PFSK-1 (cell line): ENCODE measurements around the gene FBLN1. TPM values are rescaled to one million over a fixed set of nuclear protein-coding genes. Genes with fewer than 3 reads are reported as not detected.

ENCODE experiments used
- FOXP2 ChIP-seq: optimal IDR thresholded peaks from 2 replicates; pipeline ENCODE3; 2011; ENCODE audit warnings: borderline replicate concordance, control low read depth, inconsistent platforms; ENCODE audit not compliant: insufficient read depth; ENCODE audit errors: extremely low read length, extremely low read depth
- POLR2AphosphoS5 ChIP-seq: IDR thresholded peaks from 2 replicates; pipeline ENCODE4 v1.6.1; 2012; ENCODE audit warnings: low read depth, mild to moderate bottlenecking, control low read depth, low read length, moderate library complexity
- SIN3A ChIP-seq: IDR thresholded peaks from 2 replicates; pipeline ENCODE4 v1.6.1; 2012; ENCODE audit warnings: mild to moderate bottlenecking, low read length, moderate library complexity, borderline replicate concordance; ENCODE audit not compliant: insufficient read depth
- TAF1 ChIP-seq: IDR thresholded peaks from 2 replicates; pipeline ENCODE4 v1.6.1; 2012; ENCODE audit warnings: low read length, control low read depth, borderline replicate concordance; ENCODE audit not compliant: insufficient read depth
- polyA plus RNA-seq: library from polyadenylated mRNA; unstranded; fragments of >200 nt; gene quantifications from one replicate; pipeline ENCODE4 v1.2.1, GENCODE V29; 2012; ENCODE audit warnings: low read depth, missing spikeins; ENCODE audit not compliant: insufficient read length
- TF ChIP-seq, protein P1 (sequence below), 2 experiments: IDR thresholded peaks; 2 replicates each; pipeline versions ENCODE4 v1.6.1 to v1.8.0; 2011 to 2012; ENCODE audit warnings: low read depth in 2 of 2, low read length in 2 of 2, control low read depth in 1 of 2, inconsistent platforms in 1 of 2, mild to moderate bottlenecking in 1 of 2, moderate library complexity in 1 of 2; ENCODE audit not compliant: insufficient read depth in 1 of 2

FBLN1 gene
- polyA plus RNA-seq: 366 TPM

- TF ChIP-seq SIN3A (no peak), POLR2AphosphoS5 (0 out of 2 replicates have a peak, but pooled peaks have one; percentile 20)
Observed at GRCh38 chr22:45502215-45503049, at the start of gene FBLN1. TSS of gene FBLN1 (plus strand) at chr22:45502883. CDS start at chr22:45502986, 103 bp downstream.

GRCh38 chr22:45453764-45454163, 48.9 kb upstream of the FBLN1 start:
- no peak for TF ChIP-seq POLR2AphosphoS5
- TF ChIP-seq TAF1: no peak
- TF ChIP-seq, protein P1, sequence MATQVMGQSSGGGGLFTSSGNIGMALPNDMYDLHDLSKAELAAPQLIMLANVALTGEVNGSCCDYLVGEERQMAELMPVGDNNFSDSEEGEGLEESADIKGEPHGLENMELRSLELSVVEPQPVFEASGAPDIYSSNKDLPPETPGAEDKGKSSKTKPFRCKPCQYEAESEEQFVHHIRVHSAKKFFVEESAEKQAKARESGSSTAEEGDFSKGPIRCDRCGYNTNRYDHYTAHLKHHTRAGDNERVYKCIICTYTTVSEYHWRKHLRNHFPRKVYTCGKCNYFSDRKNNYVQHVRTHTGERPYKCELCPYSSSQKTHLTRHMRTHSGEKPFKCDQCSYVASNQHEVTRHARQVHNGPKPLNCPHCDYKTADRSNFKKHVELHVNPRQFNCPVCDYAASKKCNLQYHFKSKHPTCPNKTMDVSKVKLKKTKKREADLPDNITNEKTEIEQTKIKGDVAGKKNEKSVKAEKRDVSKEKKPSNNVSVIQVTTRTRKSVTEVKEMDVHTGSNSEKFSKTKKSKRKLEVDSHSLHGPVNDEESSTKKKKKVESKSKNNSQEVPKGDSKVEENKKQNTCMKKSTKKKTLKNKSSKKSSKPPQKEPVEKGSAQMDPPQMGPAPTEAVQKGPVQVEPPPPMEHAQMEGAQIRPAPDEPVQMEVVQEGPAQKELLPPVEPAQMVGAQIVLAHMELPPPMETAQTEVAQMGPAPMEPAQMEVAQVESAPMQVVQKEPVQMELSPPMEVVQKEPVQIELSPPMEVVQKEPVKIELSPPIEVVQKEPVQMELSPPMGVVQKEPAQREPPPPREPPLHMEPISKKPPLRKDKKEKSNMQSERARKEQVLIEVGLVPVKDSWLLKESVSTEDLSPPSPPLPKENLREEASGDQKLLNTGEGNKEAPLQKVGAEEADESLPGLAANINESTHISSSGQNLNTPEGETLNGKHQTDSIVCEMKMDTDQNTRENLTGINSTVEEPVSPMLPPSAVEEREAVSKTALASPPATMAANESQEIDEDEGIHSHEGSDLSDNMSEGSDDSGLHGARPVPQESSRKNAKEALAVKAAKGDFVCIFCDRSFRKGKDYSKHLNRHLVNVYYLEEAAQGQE (IDR thresholded peaks at IDR 0.05; ENCODE audit: insufficient read depth in 1 of 2, low read depth in 2 of 2, low read length in 2 of 2): no peak
- TF ChIP-seq FOXP2: no peak
- no peak for TF ChIP-seq SIN3A

GRCh38 chr22:45454275-45454674, 48.4 kb upstream of the FBLN1 start:
- no peak for TF ChIP-seq SIN3A
- no peak for TF ChIP-seq POLR2AphosphoS5
- TF ChIP-seq, protein P1 (IDR thresholded peaks at IDR 0.05; ENCODE audit: insufficient read depth in 1 of 2, low read depth in 2 of 2, low read length in 2 of 2): no peak
- TF ChIP-seq FOXP2: no peak
- no peak for TF ChIP-seq TAF1

DNA sequence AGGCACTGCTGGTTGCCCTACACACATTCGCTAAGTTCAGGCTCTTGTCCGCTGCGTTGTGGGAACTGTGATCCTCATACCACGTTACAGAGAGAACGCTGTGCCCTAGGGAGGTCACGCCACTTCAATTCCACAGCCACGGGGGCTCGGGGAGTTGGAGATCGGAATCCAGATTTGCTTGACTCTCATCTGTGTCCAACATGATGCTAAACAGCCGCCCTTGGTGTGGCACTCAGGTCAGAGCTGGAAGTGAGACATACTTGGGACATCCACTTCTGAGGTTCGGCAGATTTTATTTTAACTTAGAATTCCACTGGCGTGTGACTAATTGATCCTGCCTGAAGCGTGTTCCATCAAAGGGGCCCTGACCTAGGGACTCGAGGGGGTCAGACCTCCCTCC, 47.5 kb upstream of the FBLN1 start:
- TF ChIP-seq, protein P1 (IDR thresholded peaks at IDR 0.05; ENCODE audit: insufficient read depth in 1 of 2, low read depth in 2 of 2, low read length in 2 of 2): no peak
- TF ChIP-seq POLR2AphosphoS5: no peak
- TF ChIP-seq FOXP2: no peak
- TF ChIP-seq SIN3A: no peak
- no peak for TF ChIP-seq TAF1

GRCh38 chr22:45455621-45456020, 47.1 kb upstream of the FBLN1 start:
- TF ChIP-seq SIN3A (no peak), POLR2AphosphoS5 (no peak), TAF1 (no peak), FOXP2 (no peak)
- TF ChIP-seq, protein P1 (IDR thresholded peaks at IDR 0.05; ENCODE audit: insufficient read depth in 1 of 2, low read depth in 2 of 2, low read length in 2 of 2): no peak
